Measurements from ENCODE around the gene PDHA2. TPM values are rescaled to one million over a fixed set of nuclear protein-coding genes. Genes with fewer than 3 reads are reported as not detected.

The PDHA2 gene
- not detected in 2 replicates for total RNA-seq

GRCh38 chr4:95839891-95840290, at the start of gene PDHA2:
TSS of gene PDHA2 (plus strand) at chr4:95840093. CDS start at chr4:95840151, 58 bp downstream.

Data from myometrial cell (primary cell).